Activated CD4-positive, CD25-positive, alpha-beta regulatory T cell treated with anti-CD3 and anti-CD28 coated beads, Interleukin-2, amount 50 U/mL, for 24 hours (primary cell): ENCODE results near the gene ST6GAL1.
A peak's percentile ranks its signal among the peaks of the same experiment; 100 is the strongest.
"Not testable (repeated sequence)": the region's sequence is repeated elsewhere in the genome, so short reads cannot be mapped to it uniquely, and the experiment has no call there.

Experiments
- ATAC-seq, 2 donors: fragments of 150-1000 bp; cut with Tn5 transposase; one replicate each; pipeline ENCODE4 v1.10.0; 2021; ENCODE audit warnings: mild to moderate bottlenecking in 1 of 2, moderate library complexity in 1 of 2

The ST6GAL1 gene

GRCh38 chr3:186997473-186997939 lies 67.2 kb downstream of the ST6GAL1 start:
- ATAC-seq = no peak

- ATAC-seq = no peak
Observed at GRCh38 chr3:186998937-186999368, 68.6 kb downstream of the ST6GAL1 start.

- ATAC-seq = peak; percentile 90 to 92
Observed at GRCh38 chr3:187000711-187001151, 70.4 kb downstream of the ST6GAL1 start.

GRCh38 chr3:187002915-187003314 lies 72.6 kb downstream of the ST6GAL1 start:
- no peak for ATAC-seq

GRCh38 chr3:187005827-187006481 lies 75.6 kb downstream of the ST6GAL1 start:
- ATAC-seq = no peak

- peak; percentile 27 to 41 for ATAC-seq
Observed at GRCh38 chr3:187006864-187007630, 76.7 kb downstream of the ST6GAL1 start.

GRCh38 chr3:187010382-187010781 lies 80.1 kb downstream of the ST6GAL1 start:
- not testable (repeated sequence) for ATAC-seq

GRCh38 chr3:187011915-187012314 lies 81.6 kb downstream of the ST6GAL1 start:
- ATAC-seq = no peak

- peak; percentile 78 to 85 for ATAC-seq
Observed at GRCh38 chr3:187012609-187013051, 82.3 kb downstream of the ST6GAL1 start.

GRCh38 chr3:187013159-187013716 lies 82.9 kb downstream of the ST6GAL1 start:
- no peak for ATAC-seq

GRCh38 chr3:187014417-187014864 lies 84.1 kb downstream of the ST6GAL1 start:
- ATAC-seq = no peak

- ATAC-seq = peak in 1 of 2 donors; percentile 14
Observed at GRCh38 chr3:187015903-187016638, 85.7 kb downstream of the ST6GAL1 start.

GRCh38 chr3:187016639-187017345 lies 86.5 kb downstream of the ST6GAL1 start:
- no peak for ATAC-seq

GRCh38 chr3:187017511-187018230 lies 87.3 kb downstream of the ST6GAL1 start:
- no peak for ATAC-seq

- ATAC-seq = no peak
Observed at GRCh38 chr3:187019542-187020072, 89.3 kb downstream of the ST6GAL1 start.

- peak; percentile 33 to 43 for ATAC-seq
Observed at GRCh38 chr3:187020376-187020775, 90.0 kb downstream of the ST6GAL1 start.

GRCh38 chr3:187021748-187022402 lies 91.5 kb downstream of the ST6GAL1 start:
- ATAC-seq = no peak

GRCh38 chr3:187022403-187023029 lies 92.2 kb downstream of the ST6GAL1 start:
- ATAC-seq = no peak

GRCh38 chr3:187023340-187023739 lies 93.0 kb downstream of the ST6GAL1 start:
- ATAC-seq = not testable (repeated sequence)
